Islet of Langerhans (tissue), 1 donor: Measurements from ENCODE around the gene TTC9C.
"Not testable (repeated sequence)": the region's sequence is repeated elsewhere in the genome, so short reads cannot be mapped to it uniquely, and the experiment has no call there.

Source experiments
- FAIRE-seq: peaks from one replicate; lab custom pipeline; 2011; peaks lifted over from hg19 to GRCh38; lab: Jason Lieb, UNC

TTC9C gene

DNA sequence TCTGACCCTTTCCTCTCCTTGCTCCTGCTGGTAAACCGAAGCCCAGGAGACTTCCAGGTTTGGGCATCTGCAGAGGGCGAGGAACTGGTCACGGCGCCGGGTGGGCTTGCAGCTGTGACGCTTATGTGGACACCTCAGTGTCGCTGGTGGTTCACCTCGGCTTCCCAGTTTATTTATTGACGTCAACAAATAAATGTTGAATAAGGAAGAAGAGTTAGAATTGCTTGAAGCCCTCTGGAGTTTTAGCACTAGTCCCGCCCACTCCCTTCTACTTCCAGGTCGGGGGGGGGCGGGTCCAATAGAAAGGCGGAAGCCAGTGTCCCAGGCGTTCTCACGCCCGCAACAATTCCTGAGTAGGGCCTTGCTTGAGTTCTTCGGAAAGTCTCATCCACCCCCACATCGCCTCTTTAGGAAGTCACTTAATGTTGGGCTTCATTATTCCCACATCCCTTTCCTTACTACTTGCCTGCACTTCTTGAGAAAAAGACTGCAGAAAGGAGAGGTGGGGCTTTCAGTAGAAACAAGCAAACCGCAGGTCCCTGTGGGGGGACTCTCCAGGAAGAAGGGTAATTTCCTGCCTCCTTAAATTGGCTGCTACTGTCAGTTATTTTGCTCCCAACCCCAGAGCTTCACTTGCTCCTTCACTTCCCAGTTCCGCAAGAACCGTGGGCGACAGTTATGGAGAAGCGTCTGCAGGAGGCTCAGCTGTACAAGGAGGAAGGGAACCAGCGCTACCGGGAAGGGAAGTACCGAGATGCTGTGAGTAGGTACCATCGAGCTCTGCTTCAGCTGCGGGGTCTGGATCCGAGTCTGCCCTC is at the start of gene TTC9C:
Gene TTC9C, plus strand, starts transcription at position 316 of the 818 bp plus-strand sequence. Its CDS starts 363 bp downstream, at position 679.
- FAIRE-seq = no peak

DNA sequence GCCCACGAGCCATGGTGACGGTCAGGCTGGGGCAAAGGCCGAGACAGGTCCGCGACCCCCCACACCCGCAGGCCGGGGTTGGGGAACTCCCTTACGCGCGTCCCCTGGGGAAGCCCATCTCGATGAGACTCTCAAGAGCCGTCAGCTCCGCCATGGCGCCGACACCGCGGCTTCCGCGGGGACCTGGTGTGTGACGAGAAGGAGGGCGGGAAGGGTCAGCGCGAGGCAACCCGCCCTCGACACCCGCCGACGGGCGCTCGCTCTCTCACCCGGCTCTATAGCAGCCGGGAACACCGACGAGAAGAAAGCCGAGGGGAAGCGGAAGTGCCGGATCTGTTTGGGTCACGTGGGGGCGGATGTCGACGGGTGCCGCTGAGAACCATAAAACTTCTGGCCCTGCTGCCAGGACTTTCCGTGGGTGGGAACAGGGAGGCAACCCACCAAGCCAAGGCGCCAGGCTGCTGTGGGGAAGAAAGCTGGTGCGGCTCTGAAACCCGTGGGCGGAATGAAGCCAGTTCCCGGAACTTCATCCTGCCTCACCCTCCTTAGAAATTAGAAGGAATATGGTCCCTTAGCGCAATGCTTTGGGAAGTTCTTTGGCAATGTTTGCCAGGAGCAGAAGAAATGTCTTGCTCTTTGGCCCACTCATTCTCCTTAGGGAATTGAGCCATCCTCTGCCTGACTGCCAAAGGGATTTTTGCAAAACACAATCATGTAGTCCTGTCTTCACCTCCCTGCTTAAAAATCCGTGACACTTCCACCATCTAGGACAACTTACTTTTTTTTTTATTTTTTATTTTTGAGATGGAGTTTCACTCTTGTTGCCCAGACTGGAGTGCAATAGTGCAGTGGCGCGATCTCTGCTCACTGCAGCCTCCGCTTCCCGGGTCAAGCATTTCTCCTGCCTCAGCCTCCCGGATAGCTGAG is 49.3 kb upstream of the TTC9C start, which contains the start of gene UBXN1:
Gene UBXN1, minus strand, starts transcription at position 304 of the 927 bp plus-strand sequence. Its CDS starts 150 bp downstream, at position 154.
- FAIRE-seq = no peak

DNA sequence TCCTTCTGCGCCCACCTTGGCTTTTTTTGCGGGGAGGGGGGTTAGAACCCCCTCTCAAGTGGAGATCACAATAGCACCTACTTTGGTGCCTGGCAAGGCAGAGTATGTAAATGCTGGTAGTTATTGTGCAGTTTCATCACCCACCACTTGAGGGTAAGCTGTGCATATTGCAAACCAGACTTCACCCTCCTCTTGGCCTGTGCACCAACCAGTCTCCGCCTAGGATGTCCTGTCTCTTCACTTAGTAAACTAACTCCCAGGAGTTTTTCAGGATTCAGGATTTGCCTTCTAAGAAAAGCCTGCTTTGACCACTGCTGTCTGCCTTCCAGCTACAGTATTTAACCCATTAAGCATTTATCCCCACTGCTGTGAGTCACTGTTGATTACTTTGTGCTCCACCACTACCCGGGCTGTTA is 47.5 kb upstream of the TTC9C start:
- no peak for FAIRE-seq

GRCh38 chr11:62682518-62682917 is 45.8 kb upstream of the TTC9C start:
- no peak for FAIRE-seq

DNA sequence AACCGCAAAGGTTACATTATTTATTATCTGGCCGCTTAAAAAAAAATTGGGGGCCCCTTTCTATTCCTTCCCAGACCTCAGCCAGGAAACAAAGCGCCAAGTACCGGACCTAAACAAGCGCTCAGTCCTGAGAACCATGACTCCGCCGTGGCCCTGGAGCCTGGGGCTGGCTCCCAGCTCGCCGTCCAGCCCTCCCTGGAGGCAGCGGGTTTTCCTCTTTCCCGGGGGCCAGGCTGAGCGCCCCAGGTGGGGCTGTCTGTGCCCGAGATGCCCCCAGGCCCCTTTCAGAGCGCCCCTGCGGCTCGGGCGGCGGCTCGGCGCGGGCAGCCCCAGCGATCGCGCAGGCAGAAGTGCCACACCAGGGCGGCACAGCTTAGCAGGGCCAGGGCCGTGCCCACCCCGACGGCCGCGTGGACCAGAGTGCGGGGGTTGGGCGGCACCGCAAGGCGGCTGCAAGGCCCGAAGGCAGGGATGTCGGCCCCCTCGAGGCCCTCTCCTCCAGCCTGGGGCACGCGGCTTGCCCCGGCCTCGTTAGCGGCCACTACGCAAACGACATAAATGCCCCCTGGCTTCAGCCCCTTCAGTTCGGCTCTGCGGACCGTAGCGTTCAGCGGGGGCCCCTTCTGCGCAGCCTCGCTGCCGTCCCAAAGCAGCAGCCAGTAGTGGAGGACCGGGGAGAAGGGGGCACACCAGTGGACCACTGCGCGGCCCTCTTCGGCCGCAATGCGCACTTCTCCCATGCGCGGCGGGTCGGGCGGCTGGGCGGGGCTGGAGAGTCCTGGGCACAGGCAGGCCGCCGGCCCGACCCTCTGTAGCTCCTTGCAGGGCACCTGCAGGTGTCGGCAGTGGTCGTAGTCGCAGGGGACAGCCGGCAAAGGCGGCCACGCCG is 40.5 kb upstream of the TTC9C start:
- no peak for FAIRE-seq

- no peak for FAIRE-seq
Measured at GRCh38 chr11:62688491-62688890, 39.8 kb upstream of the TTC9C start.

DNA sequence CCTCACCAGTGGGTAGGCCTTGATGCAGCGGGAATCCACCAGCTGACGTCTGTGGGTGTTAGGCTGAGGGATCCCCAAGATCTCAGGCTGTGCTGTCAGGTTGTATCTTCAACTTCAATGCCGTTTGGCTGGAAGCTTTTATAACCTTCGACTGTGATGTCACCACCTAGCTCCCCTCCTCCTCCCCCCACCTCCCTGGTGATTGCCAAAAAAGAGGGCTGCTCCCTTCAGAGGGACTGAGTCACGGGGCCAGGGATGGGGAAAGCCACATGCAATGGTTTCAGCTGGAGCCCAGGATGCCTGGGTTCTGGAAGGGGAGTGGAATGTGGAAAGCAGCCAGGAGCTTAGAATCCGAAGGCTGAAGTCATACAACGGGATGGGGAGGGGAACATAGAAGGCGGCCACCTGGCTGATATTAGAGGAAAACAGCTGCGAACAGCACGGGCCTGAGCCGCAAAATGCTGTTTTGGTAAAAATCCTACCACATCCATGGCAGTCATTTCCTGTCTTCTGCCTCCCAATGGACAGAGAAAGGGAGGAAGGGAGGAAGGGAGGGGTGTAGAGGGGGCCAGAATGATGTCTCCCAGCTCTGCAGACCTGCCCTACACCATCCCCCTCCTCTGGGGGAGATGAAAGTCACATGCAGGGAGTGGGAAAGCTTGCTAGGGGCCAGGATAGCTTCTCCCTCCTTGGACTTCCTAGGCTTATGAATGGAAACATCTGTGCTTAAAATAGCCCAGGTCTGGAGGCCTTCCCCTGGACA is 38.7 kb upstream of the TTC9C start, which contains the start of gene LRRN4CL:
Gene LRRN4CL, minus strand, starts transcription at position 110 of the 763 bp plus-strand sequence. CDS start 1,022 bp downstream, outside the sequence.
- no peak for FAIRE-seq

- FAIRE-seq = not testable (repeated sequence)
Measured at GRCh38 chr11:62693624-62694023, 34.7 kb upstream of the TTC9C start.

GRCh38 chr11:62694455-62695167 is 33.7 kb upstream of the TTC9C start:
- no peak for FAIRE-seq

DNA sequence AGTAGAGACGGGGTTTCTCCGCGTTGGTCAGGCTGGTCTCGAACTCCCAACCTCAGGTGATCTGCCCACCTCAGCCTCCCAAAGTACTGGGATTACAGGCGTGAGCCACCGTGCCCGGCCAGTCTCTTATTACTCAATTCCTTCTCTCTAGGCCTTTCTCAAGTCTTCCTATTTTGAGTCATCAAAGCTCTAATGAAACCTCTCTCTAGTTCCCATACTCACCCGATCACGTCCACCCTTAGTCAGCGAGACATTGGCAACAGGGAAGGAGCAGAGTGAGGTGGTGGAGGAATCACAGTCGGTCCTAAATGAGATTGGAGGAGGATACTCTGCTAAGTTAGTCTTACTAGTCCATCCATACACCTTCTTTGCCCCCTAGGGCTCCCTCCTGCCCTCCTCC is 26.0 kb upstream of the TTC9C start:
- FAIRE-seq = no peak

- not testable (repeated sequence) for FAIRE-seq
Measured at GRCh38 chr11:62703921-62704320, 24.4 kb upstream of the TTC9C start.

GRCh38 chr11:62705413-62705812 is 22.9 kb upstream of the TTC9C start:
- FAIRE-seq = no peak

DNA sequence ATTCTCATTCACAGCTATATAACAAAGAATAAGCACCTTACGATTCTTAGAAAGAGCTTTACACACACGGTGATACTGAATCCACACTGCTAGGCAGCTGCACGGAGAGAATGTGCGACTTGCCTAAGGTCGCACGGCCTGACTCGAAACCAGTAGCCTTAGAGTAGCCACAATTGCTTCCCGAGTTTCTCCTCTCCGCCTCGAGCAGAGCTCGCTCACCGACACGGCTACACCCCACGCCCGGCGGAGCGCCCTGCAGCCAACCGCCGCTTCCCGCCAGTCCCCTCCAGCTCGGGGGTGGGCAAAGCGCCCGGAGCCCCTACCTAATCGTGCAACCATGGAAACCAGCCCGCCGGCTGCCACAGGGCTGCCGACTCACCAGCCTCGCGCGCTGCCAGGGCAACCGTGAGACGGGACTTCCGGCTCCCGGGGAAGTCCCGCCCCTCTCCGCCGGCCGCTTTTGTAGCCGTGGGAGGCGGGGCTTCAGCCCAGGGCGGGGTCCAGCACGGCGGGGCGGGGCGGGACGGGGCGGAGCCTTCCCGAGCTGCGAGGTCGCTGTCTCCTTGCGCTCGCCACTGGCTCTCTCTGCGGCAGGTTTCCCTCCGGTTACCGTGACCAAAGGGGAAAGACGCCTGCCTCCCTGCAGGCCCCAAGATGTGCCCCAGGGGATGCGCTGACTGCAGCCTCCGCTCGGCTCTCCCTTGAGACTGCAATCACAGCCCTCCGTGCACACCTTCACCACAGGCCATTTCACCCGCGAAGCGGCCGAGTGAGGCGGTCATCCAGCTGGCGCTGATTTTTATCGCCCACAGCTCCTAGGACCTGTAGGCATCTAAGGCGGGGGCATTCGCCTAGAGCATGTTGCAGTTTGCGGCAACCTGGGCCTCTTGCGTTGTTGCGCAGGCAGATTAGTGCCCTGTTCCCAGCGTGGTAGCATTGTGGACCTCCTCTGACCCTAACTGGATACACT is 22.1 kb upstream of the TTC9C start:
- no peak for FAIRE-seq

GRCh38 chr11:62706850-62707247 is 21.4 kb upstream of the TTC9C start:
- no peak for FAIRE-seq

DNA sequence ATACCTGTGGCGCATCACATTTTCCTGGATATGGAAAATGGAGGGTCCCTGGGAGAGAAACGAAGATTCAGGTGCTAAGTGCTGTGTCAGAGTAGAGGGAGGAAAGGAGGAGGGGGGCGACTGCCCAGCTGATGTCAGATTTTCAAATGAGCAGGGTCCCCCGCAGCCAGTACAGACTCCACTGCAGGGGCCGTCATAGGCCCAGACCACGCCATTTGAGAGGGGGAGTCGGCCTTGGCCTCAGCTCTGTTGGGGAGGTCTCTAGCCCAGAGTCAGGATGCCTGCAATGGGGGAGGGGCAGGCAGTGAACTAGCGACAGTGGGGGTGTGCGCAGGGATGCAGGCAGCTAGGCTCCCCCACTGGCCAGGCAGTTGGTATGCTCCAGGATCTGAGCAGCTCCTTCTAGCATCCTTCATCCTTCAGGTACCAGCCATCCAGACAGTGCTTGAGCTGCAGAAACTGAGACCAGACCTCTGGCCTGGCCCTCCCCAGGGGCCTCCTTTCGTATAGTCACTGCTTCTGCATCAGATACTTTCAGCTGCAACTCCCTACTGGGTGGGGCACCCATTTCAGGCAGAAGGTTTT is 20.9 kb upstream of the TTC9C start, which contains the start of the genes BSCL2 and GNG3:
Gene BSCL2, minus strand, starts transcription at position 148 of the 585 bp plus-strand sequence. CDS start 229 bp downstream, outside the sequence.
Gene GNG3, plus strand, starts transcription at position 400 of the 585 bp plus-strand sequence. CDS start 620 bp downstream, outside the sequence.
- FAIRE-seq = no peak

DNA sequence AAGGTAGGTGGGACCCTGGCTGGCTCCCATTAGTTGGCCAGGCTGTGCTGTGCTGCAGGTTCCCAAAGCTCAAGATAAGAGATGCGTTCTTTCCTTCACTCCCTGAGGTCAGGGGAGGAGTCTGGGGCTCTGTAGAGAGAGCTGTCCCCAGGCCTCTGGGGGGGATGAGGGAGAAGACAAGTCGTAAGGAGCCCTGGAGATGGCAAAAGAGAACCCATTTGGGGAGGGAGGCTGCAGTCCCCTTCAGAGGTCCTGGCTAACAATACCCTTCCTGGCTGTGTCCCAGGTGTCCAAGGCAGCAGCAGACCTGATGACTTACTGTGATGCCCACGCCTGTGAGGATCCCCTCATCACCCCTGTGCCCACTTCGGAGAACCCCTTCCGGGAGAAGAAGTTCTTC is 19.9 kb upstream of the TTC9C start:
- FAIRE-seq = no peak

DNA sequence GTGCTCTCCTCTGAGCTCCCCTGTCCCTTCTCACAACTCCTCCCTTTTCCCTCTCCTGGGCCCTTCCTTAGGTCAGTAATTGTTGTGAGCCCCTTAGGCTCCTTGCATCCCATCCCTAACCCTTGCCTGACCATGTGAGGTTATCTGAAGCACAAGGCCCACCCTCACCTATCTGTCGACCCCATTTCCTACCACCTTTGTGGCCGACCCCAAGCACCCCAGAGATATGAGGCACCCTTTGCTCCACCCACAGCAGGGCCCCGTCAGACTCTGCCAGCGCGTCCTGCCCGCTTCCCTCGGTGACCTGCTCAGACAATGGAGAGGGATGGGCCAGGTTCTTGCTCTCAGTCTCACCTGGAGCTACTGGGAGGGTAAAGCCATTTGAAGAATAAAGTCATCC is 19.5 kb upstream of the TTC9C start:
- no peak for FAIRE-seq

- FAIRE-seq = no peak
Measured at GRCh38 chr11:62709247-62710000, 18.9 kb upstream of the TTC9C start.
